ENCODE measurements around the gene SOBP. TPM values are rescaled to one million over a fixed set of nuclear protein-coding genes. Genes with fewer than 3 reads are reported as not detected.

SOBP gene
- total RNA-seq, 2 experiments from 2014 or later = 0.25 to 0.26 TPM

- H3K27me3 Mint-ChIP-seq (ENCODE audit: low read depth) = no peaks in the 10 kb centered on the region
- H3K9me3 Mint-ChIP-seq = no peaks in the 10 kb centered on the region
- intact Hi-C loops (cut with micrococcal nuclease) = no loop called here
- H3K4me1 Mint-ChIP-seq (ENCODE audit: low read depth) = peaks cover 12% of the 10 kb centered on the region
- peak; percentile 41 for DNase-seq
- no peak overlapping the region for H3K27ac Mint-ChIP-seq
- H3K36me3 Mint-ChIP-seq (ENCODE audit: low read depth) = no peaks in the 10 kb centered on the region
- CTCF ChIA-PET = interaction anchor here (0.5 to 0.9 kb wide), 4 partner anchors 12 to 639 kb away, joined by 3 to 5 read pairs (median 4); no protein-coding TSS in a partner anchor
- H3K4me3 Mint-ChIP-seq = no peak overlapping the region
Measured at GRCh38 chr6:107668743-107669474, 179.0 kb downstream of the SOBP start.

GRCh38 chr6:107670792-107671199 is 180.9 kb downstream of the SOBP start:
- CTCF ChIA-PET = interaction anchor here (0.5 to 3.0 kb wide), 4 partner anchors 39 to 197 kb away, joined by 3 to 11 read pairs (median 4); no protein-coding TSS in a partner anchor
- H3K9me3 Mint-ChIP-seq = no peaks in the 10 kb centered on the region
- no peak overlapping the region for H3K27ac Mint-ChIP-seq
- no peak overlapping the region for H3K4me3 Mint-ChIP-seq
- peaks cover 13% of the 10 kb centered on the region for H3K4me1 Mint-ChIP-seq (ENCODE audit: low read depth)
- H3K27me3 Mint-ChIP-seq (ENCODE audit: low read depth) = no peaks in the 10 kb centered on the region
- peak; percentile 35 for DNase-seq
- H3K36me3 Mint-ChIP-seq (ENCODE audit: low read depth) = no peaks in the 10 kb centered on the region
- intact Hi-C loops (cut with micrococcal nuclease) = no loop called here

GRCh38 chr6:107673076-107673494 is 183.2 kb downstream of the SOBP start:
- DNase-seq = no peak
- H3K27me3 Mint-ChIP-seq (ENCODE audit: low read depth) = no peaks in the 10 kb centered on the region
- H3K4me1 Mint-ChIP-seq (ENCODE audit: low read depth) = peaks cover 13% of the 10 kb centered on the region
- no peaks in the 10 kb centered on the region for H3K36me3 Mint-ChIP-seq (ENCODE audit: low read depth)
- intact Hi-C loops (cut with micrococcal nuclease) = no loop called here
- no peak overlapping the region for H3K4me3 Mint-ChIP-seq
- CTCF ChIA-PET = interaction anchor here (0.6 to 4.3 kb wide), 4 partner anchors 63 to 354 kb away, joined by 3 to 61 read pairs (median 18); no protein-coding TSS in a partner anchor
- H3K9me3 Mint-ChIP-seq = no peaks in the 10 kb centered on the region
- H3K27ac Mint-ChIP-seq = no peak overlapping the region

GRCh38 chr6:107674995-107675738 is 185.2 kb downstream of the SOBP start:
- CTCF ChIA-PET = interaction anchor here (0.6 to 4.3 kb wide), 29 partner anchors 10 to 641 kb away, joined by 3 to 61 read pairs (median 4); no protein-coding TSS in a partner anchor
- no peaks in the 10 kb centered on the region for H3K9me3 Mint-ChIP-seq
- peak overlapping the region; percentile 55 for H3K4me3 Mint-ChIP-seq

GRCh38 chr6:107676042-107676441 is 186.1 kb downstream of the SOBP start:
- CTCF ChIA-PET = interaction anchor here (0.9 to 4.3 kb wide), 8 partner anchors 11 to 373 kb away, joined by 3 to 61 read pairs (median 4); no protein-coding TSS in a partner anchor
- no peak overlapping the region for H3K4me3 Mint-ChIP-seq
- H3K4me1 Mint-ChIP-seq (ENCODE audit: low read depth) = peaks cover 2% of the 10 kb centered on the region
- no peak for DNase-seq
- no peaks in the 10 kb centered on the region for H3K36me3 Mint-ChIP-seq (ENCODE audit: low read depth)
- intact Hi-C loops (cut with micrococcal nuclease) = no loop called here
- no peaks in the 10 kb centered on the region for H3K9me3 Mint-ChIP-seq
- H3K27me3 Mint-ChIP-seq (ENCODE audit: low read depth) = no peaks in the 10 kb centered on the region
- no peak overlapping the region for H3K27ac Mint-ChIP-seq

More at GRCh38 chr6:107674995-107675738, 185.2 kb downstream of the SOBP start:
- Mint-ChIP-seq H3K36me3 (ENCODE audit: low read depth) (no peaks in the 10 kb centered on the region), H3K27ac (peak overlapping the region; percentile 72), H3K27me3 (ENCODE audit: low read depth) (no peaks in the 10 kb centered on the region), H3K4me1 (ENCODE audit: low read depth) (peaks cover 6% of the 10 kb centered on the region)
- intact Hi-C loops (cut with micrococcal nuclease) = loop anchor here (1.0 to 2.0 kb wide), 13 partner anchors 29 to 647 kb away; partner anchors contain the start of gene MTRES1
- peak; percentile 94 for DNase-seq

DNA sequence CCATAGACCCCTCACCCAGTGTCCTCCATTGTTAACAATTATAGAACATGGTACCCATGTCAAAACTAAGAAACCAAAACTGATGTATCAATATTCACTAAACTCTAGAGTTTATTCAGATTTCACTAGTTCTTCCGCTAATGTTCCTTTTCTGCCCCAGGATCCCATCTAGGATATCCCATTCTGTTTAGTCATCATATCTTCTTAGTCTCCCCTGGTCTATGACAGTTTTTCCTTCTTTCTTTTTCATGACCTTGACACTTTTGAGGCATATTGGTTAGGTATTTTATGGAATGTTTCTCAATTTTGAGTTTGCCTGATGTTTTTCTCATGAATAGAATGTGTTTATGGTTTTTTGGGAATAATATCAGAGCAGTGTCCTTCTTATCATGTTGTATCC is 187.5 kb downstream of the SOBP start:
- no peaks in the 10 kb centered on the region for H3K36me3 Mint-ChIP-seq (ENCODE audit: low read depth)
- H3K27ac Mint-ChIP-seq = no peak overlapping the region
- H3K4me1 Mint-ChIP-seq (ENCODE audit: low read depth) = peaks cover 2% of the 10 kb centered on the region
- DNase-seq = no peak
- no peak overlapping the region for H3K4me3 Mint-ChIP-seq
- intact Hi-C loops (cut with micrococcal nuclease) = no loop called here
- H3K9me3 Mint-ChIP-seq = no peaks in the 10 kb centered on the region
- CTCF ChIA-PET = interaction anchor here (1.8 to 4.3 kb wide), 3 partner anchors 13 to 190 kb away, joined by 9 to 61 read pairs (median 27); no protein-coding TSS in a partner anchor
- no peaks in the 10 kb centered on the region for H3K27me3 Mint-ChIP-seq (ENCODE audit: low read depth)

DNA sequence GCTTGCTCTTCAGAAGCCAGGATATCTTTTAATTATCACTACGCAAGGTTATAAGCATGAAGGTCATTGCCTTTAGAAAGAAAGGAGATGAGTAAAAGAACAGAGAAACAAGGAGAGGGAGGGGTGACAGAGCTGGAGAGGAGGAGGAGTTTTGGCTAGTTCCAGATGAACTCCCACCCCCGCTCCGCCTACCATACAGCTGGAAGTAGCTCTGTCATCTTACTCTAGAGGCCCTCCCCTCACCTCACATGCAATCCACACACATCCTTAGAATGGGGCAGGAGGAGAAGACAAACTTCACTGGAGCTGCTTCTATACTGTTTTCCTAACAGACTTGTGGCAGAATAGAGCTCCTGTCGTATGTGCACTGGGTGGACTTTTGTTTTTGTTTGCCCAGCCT is 189.5 kb downstream of the SOBP start:
- DNase-seq = no peak
- Mint-ChIP-seq H3K27ac (no peak overlapping the region), H3K4me1 (ENCODE audit: low read depth) (peaks cover 2% of the 10 kb centered on the region), H3K27me3 (ENCODE audit: low read depth) (no peaks in the 10 kb centered on the region), H3K9me3 (peaks cover 2% of the 10 kb centered on the region), H3K36me3 (ENCODE audit: low read depth) (no peaks in the 10 kb centered on the region), H3K4me3 (no peak overlapping the region)
- intact Hi-C loops (cut with micrococcal nuclease) = no loop called here
- CTCF ChIA-PET = interaction anchor here (0.6 to 3.7 kb wide), 11 partner anchors 25 to 812 kb away, joined by 3 to 22 read pairs (median 4); no protein-coding TSS in a partner anchor

DNA sequence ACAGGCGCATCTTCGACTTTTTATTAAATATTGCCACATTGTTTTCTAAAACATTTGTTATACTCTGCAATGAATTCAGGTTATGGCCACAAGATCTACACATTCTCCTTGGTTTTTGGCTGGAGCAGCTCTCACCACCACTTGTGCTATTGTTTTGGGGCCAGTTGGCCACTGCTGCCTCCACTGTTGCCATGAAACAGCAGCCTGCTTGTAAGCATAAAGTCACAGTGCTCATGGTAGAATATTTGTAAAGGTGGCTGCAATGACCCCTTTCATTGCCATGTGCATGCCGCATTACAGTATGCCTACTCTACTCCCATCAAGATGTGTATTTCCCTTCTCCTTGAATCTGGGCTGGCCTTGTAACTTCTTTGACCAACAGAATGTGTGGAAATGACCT is 192.8 kb downstream of the SOBP start:
- intact Hi-C loops (cut with micrococcal nuclease) = no loop called here
- Mint-ChIP-seq H3K4me1 (ENCODE audit: low read depth) (no peaks in the 10 kb centered on the region), H3K27me3 (ENCODE audit: low read depth) (no peaks in the 10 kb centered on the region), H3K9me3 (peaks cover 2% of the 10 kb centered on the region), H3K27ac (no peak overlapping the region), H3K4me3 (no peak overlapping the region), H3K36me3 (ENCODE audit: low read depth) (no peaks in the 10 kb centered on the region)
- CTCF ChIA-PET = interaction anchor here (0.6 kb wide), 1 partner anchor 52 kb away, joined by 3 read pairs; no protein-coding TSS in a partner anchor
- DNase-seq = no peak

- H3K4me1 Mint-ChIP-seq (ENCODE audit: low read depth) = no peaks in the 10 kb centered on the region
- H3K9me3 Mint-ChIP-seq = peaks cover 2% of the 10 kb centered on the region
- no peaks in the 10 kb centered on the region for H3K27me3 Mint-ChIP-seq (ENCODE audit: low read depth)
- intact Hi-C loops (cut with micrococcal nuclease) = no loop called here
- DNase-seq = no peak
- CTCF ChIA-PET = interaction anchor here (1.9 kb wide), 1 partner anchor 165 kb away, joined by 8 read pairs; no protein-coding TSS in a partner anchor
- H3K36me3 Mint-ChIP-seq (ENCODE audit: low read depth) = no peaks in the 10 kb centered on the region
- H3K4me3 Mint-ChIP-seq = no peak overlapping the region
- H3K27ac Mint-ChIP-seq = no peak overlapping the region
Measured at GRCh38 chr6:107683183-107683582, 193.3 kb downstream of the SOBP start.

DNA sequence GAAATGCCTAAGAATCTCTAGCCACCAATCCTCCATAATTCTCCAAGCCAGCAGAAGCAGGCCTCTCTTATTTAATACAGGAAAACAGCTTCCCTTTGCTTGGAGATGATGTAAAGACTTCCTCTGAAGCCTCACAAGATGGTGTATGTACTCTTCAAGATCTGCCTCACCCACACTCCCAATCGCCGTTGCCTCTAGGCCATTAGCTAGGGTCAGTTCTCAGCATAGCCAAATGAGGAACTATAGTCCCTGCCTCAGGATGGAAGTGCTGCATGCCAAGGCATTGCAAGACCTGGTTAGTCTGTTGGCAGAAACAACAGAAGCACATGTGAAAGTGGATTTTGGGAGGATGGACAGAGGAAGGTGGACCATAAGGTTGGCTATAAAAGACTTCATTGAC is 195.1 kb downstream of the SOBP start:
- no peak overlapping the region for H3K27ac Mint-ChIP-seq
- CTCF ChIA-PET = interaction anchor here (1.0 to 1.9 kb wide), 5 partner anchors 10 to 182 kb away, joined by 3 to 8 read pairs (median 5); no protein-coding TSS in a partner anchor
- no peak overlapping the region for H3K4me3 Mint-ChIP-seq
- peaks cover 2% of the 10 kb centered on the region for H3K9me3 Mint-ChIP-seq
- H3K36me3 Mint-ChIP-seq (ENCODE audit: low read depth) = no peaks in the 10 kb centered on the region
- DNase-seq = no peak
- peaks cover 2% of the 10 kb centered on the region for H3K4me1 Mint-ChIP-seq (ENCODE audit: low read depth)
- intact Hi-C loops (cut with micrococcal nuclease) = no loop called here
- no peaks in the 10 kb centered on the region for H3K27me3 Mint-ChIP-seq (ENCODE audit: low read depth)

- H3K4me1 Mint-ChIP-seq (ENCODE audit: low read depth) = peaks cover 2% of the 10 kb centered on the region
- no peaks in the 10 kb centered on the region for H3K27me3 Mint-ChIP-seq (ENCODE audit: low read depth)
- H3K27ac Mint-ChIP-seq = no peak overlapping the region
- intact Hi-C loops (cut with micrococcal nuclease) = no loop called here
- H3K9me3 Mint-ChIP-seq = no peaks in the 10 kb centered on the region
- no peak for DNase-seq
- H3K4me3 Mint-ChIP-seq = no peak overlapping the region
- no peaks in the 10 kb centered on the region for H3K36me3 Mint-ChIP-seq (ENCODE audit: low read depth)
- CTCF ChIA-PET = no interaction called here
Measured at GRCh38 chr6:107689190-107689589, 199.3 kb downstream of the SOBP start.

Measured in activated naive CD4-positive, alpha-beta T cell treated with anti-CD3 and anti-CD28 coated beads for 36 hours (primary cell).